Lung (tissue), 12 donors: ENCODE data around the gene ZNRD2. TPM values are rescaled to one million over a fixed set of nuclear protein-coding genes. Genes with fewer than 3 reads are reported as not detected.
A peak's percentile ranks its signal among the peaks of the same experiment; 100 is the strongest.

Experiments used
- ATAC-seq: fragments of 200-7000 bp; cut with Tn5 transposase; one replicate; pipeline ENCODE4 v1.9.1; 2020; ENCODE audit warnings: moderate number of reproducible peaks; ENCODE audit not compliant: insufficient read depth, low FRiP score
- DNase-seq, 3 donors: peaks; one replicate each; pipeline ENCODE4 v3.0.0-alpha.2; 2013 to 2017
- H3K27ac ChIP-seq, 2 donors: one replicate each; pipeline ENCODE4 v1.5.1; 2013; ENCODE audit warnings: mild to moderate bottlenecking in 2 of 2, moderate library complexity in 2 of 2, control low read depth in 1 of 2, inconsistent platforms in 1 of 2, low read depth in 1 of 2, low read length in 1 of 2
- H3K27me3 ChIP-seq, 3 donors: one replicate each; pipeline ENCODE4 v1.5.1; 2013; ENCODE audit warnings: low read length in 2 of 3; ENCODE audit not compliant: control insufficient read depth in 3 of 3, insufficient read depth in 3 of 3
- H3K36me3 ChIP-seq, 4 donors: one replicate each; pipeline ENCODE4 v1.5.1; 2013; ENCODE audit warnings: low read length in 4 of 4, mild to moderate bottlenecking in 1 of 4, moderate library complexity in 1 of 4; ENCODE audit not compliant: control insufficient read depth in 4 of 4, insufficient read depth in 4 of 4
- H3K4me1 ChIP-seq, 5 donors: one replicate each; pipeline ENCODE4 v1.5.1; 2013; ENCODE audit warnings: low read length in 5 of 5, mild to moderate bottlenecking in 2 of 5, moderate library complexity in 1 of 5; ENCODE audit not compliant: control insufficient read depth in 5 of 5, insufficient read depth in 5 of 5
- H3K4me3 ChIP-seq: one replicate; pipeline ENCODE4 v1.5.1; 2013; ENCODE audit warnings: mild to moderate bottlenecking, control low read depth, moderate library complexity
- H3K9ac ChIP-seq, 2 donors: one replicate each; pipeline ENCODE4 v1.5.1; 2013; ENCODE audit warnings: low read length in 2 of 2, control low read depth in 1 of 2; ENCODE audit not compliant: insufficient read depth in 1 of 2
- H3K9me3 ChIP-seq, 4 donors: one replicate each; pipeline ENCODE4 v1.5.1; 2013; ENCODE audit warnings: low read length in 3 of 4, mild to moderate bottlenecking in 1 of 4, moderate library complexity in 1 of 4; ENCODE audit not compliant: control insufficient read depth in 4 of 4, insufficient read depth in 3 of 4
- WGBS, 2 donors: extraction: QIAGEN DNeasy Blood & Tissue Kit; methylation state at CpG; one replicate each; pipeline ENCODE4 v1.1.7; 2013; 5-methylcytosine and 5-hydroxymethylcytosine counted together
- polyA plus RNA-seq, 2 donors: library from polyadenylated mRNA; stranded (reverse); fragments of 200-250 nt; gene quantifications; one replicate each; pipeline ENCODE4 v1.2.1, GENCODE V29; 2013
- total RNA-seq, 2 donors: library from RNA; depleted of rRNA in 1 of 2; stranded (reverse); fragments of >200 nt in 1 of 2; gene quantifications; one replicate each; pipeline ENCODE4 v1.2.1, GENCODE V29; 2014 to 2021
- TF ChIP-seq, protein P1 (sequence below): IDR thresholded peaks from 2 replicates; pipeline ENCODE4 v1.5.1; 2012; ENCODE audit warnings: mild to moderate bottlenecking; ENCODE audit errors: control extremely low read depth, extremely low read depth
- donor health status: control.
- donor health status: control.
- donor health status: Bipolar disorder and iron deficiency.
- donor health status: healthy.
- donor health status: DM: yes; HTN: yes; CAD: no.

ZNRD2 gene
- total and polyA plus RNA-seq, 4 donors = 22.0 to 81.5 (median 50.8) TPM

DNA sequence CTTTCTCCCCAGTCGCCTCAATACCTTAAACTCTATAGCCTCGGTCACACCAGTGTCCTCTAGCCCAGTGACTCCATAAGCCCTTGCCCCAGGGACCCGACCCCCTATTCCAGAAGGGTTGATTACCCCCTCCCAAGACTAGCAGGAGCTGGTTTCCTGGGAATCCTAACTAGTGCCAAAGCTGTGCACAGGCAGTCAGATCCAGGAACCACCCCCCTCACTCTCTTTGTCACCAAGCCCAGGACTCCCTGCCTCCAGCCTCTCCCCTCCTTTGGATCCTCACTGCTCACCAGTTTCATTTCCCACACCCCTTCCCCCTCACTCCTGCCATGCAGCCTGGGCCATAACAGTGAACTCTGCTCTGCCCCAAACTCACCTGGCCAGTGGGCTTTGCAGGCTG, 21.9 kb upstream of the ZNRD2 start:
- H3K9me3 ChIP-seq = no peaks in the 10 kb centered on the region
- no peak overlapping the region for H3K27ac ChIP-seq
- ATAC-seq (no peak), DNase-seq (no peak)
- 96% methylated on average over 3 of the region's 3 CpGs for WGBS, 2 donors
- peaks cover 0 to 5% (median 0%) of the 10 kb centered on the region in 5 donors for H3K4me1 ChIP-seq
- H3K4me3 ChIP-seq = no peak overlapping the region
- H3K27me3 ChIP-seq = no peaks in the 10 kb centered on the region
- H3K36me3 ChIP-seq = peaks cover 0 to 34% (median 24%) of the 10 kb centered on the region in 4 donors
- TF ChIP-seq, protein P1, sequence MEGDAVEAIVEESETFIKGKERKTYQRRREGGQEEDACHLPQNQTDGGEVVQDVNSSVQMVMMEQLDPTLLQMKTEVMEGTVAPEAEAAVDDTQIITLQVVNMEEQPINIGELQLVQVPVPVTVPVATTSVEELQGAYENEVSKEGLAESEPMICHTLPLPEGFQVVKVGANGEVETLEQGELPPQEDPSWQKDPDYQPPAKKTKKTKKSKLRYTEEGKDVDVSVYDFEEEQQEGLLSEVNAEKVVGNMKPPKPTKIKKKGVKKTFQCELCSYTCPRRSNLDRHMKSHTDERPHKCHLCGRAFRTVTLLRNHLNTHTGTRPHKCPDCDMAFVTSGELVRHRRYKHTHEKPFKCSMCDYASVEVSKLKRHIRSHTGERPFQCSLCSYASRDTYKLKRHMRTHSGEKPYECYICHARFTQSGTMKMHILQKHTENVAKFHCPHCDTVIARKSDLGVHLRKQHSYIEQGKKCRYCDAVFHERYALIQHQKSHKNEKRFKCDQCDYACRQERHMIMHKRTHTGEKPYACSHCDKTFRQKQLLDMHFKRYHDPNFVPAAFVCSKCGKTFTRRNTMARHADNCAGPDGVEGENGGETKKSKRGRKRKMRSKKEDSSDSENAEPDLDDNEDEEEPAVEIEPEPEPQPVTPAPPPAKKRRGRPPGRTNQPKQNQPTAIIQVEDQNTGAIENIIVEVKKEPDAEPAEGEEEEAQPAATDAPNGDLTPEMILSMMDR = no peak
- H3K9ac ChIP-seq = no peak overlapping the region

DNA sequence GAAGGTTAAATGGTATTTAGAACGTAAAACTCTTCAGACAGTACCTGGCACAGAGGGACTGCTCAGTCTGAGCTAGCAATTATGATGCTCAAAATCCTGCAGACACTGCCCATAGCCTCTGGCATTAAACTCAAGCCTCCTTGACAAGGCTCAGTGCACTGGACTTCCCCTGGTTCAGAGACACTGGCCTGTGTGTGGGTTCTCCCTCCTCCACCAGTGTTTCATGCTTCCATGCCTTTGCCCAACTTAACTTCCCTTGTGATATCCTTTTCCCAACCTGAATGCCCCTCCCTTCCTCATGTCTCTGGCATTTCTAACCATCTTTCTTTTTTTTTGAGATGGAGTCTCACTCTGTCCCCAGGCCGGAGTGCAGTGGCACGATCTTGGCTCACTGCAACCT, 21.2 kb upstream of the ZNRD2 start:
- WGBS, 2 donors = 92 to 96% methylated on average over 3 of the region's 3 CpGs
- no peak overlapping the region for H3K4me3 ChIP-seq
- no peak for ATAC-seq
- H3K9me3 ChIP-seq = no peaks in the 10 kb centered on the region
- DNase-seq = no peak
- TF ChIP-seq, protein P1 = no peak
- peaks cover 0 to 5% (median 2%) of the 10 kb centered on the region in 5 donors for H3K4me1 ChIP-seq
- peaks cover 0 to 34% (median 25%) of the 10 kb centered on the region in 4 donors for H3K36me3 ChIP-seq
- no peaks in the 10 kb centered on the region for H3K27me3 ChIP-seq
- no peak overlapping the region for H3K27ac ChIP-seq
- no peak overlapping the region for H3K9ac ChIP-seq

DNA sequence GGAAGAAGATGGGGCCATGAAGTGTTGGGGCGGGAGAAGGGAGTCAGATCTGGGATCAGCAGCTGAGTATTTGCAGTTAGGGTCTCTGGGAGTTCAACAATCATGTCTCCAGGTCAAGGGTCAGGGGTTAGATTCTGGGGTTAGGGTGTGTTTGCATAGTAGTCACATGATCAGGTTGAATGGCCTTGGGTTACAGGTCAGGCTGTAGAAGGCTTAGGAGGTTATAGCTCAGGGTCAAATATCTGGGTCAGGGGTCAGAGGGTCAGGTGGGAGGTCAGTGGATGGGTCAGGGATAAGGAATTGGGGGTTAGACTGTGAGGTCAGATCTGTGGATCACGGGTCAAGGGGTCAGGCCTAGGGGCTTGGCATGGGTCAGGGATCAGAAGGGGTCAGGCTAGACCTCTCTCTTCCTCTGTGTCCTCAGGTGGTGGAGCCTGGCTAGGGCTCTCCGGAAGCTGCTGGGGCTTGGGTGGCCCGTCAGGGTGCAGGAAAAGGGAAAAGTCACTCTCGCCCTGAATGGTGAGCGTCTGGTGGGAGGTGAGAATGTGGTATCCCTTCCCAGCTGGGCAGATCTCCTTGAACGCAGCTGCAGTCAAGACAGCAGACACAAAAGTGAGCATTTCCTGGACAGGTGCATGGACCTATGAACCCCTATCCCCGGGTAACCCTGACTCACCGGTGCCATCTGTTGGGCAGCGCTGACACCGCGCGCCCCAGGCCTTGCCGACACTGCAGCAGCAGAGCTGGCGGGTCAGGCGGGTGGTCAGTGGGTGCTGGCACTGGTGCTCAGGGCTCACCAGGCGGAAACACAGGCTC, 18.5 kb upstream of the ZNRD2 start:
- peak; percentile 63 for ATAC-seq
- peak in 1 of 3 donors; percentile 55 for DNase-seq
- H3K4me1 ChIP-seq = peaks cover 0 to 17% (median 13%) of the 10 kb centered on the region in 5 donors
- H3K27ac ChIP-seq = peak overlapping the region in 1 of 2 donors; percentile 34
- no peak overlapping the region for H3K9ac ChIP-seq
- WGBS, 2 donors = 59 to 63% methylated on average over 17 of the region's 17 CpGs
- no peaks in the 10 kb centered on the region for H3K9me3 ChIP-seq
- H3K4me3 ChIP-seq = no peak overlapping the region
- TF ChIP-seq, protein P1 = peak; percentile 34
- H3K27me3 ChIP-seq = no peaks in the 10 kb centered on the region
- peaks cover 0 to 26% (median 25%) of the 10 kb centered on the region in 4 donors for H3K36me3 ChIP-seq
